A673 (cell line): ENCODE measurements around the gene ABCC11.

ENCODE experiments used
- EZH2 ChIP-seq: fragments of 200-600 bp; sonication (generic); IDR thresholded peaks from 2 replicates; pipeline ENCODE4 v1.6.1; 2017; ENCODE audit warnings: borderline replicate concordance, low read depth, mild to moderate bottlenecking, mixed read lengths, antibody characterized with exemption, low read length; ENCODE audit not compliant: poor library complexity, severe bottlenecking
- TF ChIP-seq, protein P1 (sequence below): fragments of 300-800, 200-600 bp; sonication (generic); conservative IDR thresholded peaks from 2 replicates; pipeline ENCODE4 v1.5.1; 2017; ENCODE audit warnings: low read depth, mild to moderate bottlenecking, antibody characterized with exemption, low read length, moderate library complexity, mixed read lengths

DNA sequence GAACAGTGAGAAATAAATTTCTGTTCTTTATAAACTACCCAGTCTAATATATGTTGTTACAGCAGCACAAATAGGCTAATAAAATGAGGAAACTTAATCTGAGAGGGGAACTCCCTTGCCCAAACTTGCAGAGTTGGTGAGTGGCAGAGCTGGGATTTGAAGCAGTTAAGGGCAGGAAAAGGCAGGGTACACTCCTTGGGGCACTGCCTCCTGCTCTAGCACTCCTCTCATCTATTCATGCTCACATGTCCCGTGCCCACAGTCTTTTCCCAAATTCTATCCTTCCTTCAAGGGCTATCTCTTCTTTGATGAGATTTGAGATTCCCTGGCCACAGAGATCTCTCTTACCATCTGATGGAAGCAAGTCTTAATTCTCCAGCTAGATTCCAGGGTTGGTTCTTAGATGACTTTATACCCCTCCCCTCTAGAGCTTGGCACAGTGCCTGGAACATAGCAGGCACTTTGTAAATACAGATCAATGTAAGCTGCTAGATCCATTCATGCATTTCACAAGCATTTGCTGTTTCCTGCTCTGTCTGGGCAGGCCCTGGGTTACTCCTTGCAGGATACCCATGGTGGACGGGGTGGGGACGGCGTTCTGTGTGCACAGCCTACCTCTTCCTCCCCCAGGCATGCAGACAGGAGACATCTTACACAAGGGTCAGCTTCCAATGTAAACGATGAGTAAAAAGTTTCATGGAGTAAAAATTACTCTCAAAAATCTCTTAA lies 52.3 kb downstream of the ABCC11 start:
- TF ChIP-seq, protein P1, sequence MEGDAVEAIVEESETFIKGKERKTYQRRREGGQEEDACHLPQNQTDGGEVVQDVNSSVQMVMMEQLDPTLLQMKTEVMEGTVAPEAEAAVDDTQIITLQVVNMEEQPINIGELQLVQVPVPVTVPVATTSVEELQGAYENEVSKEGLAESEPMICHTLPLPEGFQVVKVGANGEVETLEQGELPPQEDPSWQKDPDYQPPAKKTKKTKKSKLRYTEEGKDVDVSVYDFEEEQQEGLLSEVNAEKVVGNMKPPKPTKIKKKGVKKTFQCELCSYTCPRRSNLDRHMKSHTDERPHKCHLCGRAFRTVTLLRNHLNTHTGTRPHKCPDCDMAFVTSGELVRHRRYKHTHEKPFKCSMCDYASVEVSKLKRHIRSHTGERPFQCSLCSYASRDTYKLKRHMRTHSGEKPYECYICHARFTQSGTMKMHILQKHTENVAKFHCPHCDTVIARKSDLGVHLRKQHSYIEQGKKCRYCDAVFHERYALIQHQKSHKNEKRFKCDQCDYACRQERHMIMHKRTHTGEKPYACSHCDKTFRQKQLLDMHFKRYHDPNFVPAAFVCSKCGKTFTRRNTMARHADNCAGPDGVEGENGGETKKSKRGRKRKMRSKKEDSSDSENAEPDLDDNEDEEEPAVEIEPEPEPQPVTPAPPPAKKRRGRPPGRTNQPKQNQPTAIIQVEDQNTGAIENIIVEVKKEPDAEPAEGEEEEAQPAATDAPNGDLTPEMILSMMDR, result no peak
- no peak for TF ChIP-seq EZH2
